ENCODE measurements around the gene TPCN2. TPM values are rescaled to one million over a fixed set of nuclear protein-coding genes. Genes with fewer than 3 reads are reported as not detected.

The TPCN2 gene
- polyA plus RNA-seq, 3 donors: 29.3 to 52.8 (median 31.5) TPM

GRCh38 chr11:69174841-69175240 is 126.1 kb downstream of the TPCN2 start:
- peaks cover 3 to 8% (median 5%) of the 10 kb centered on the region in 3 donors for H3K27me3 Mint-ChIP-seq (ENCODE audit: low read depth in 3 of 3)

DNA sequence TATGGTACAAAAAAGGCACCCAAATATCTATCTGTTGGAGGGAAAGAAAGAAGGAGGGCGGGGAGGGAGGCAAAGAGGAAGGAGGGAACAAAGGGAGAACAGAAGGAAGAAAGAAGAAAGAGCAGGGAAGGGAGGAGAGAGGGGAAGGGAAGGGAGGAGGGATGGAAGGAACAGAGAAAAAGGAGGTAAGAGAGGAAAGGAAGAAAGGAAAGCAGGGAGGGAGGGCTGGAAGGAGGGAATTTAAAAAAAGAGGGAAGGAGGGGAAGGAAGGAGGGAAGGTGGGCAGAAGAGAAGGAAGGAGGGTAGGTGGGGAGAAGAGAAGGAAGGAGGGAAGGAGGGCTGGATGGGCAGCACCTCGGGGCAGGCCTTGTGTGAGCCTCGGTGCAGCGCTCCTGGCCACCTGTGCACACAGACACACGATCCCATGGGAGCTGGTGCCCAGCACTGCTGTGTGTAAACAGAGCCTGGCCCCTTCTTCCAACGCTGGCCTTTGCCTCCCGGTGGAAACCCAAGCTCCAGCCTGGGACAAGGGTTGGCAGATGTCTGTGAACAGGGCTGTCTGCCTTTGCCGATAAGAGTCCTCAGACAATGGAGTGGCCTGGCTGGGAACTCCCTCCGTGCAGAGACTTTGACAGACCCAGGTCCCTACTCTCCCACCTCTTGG is 130.2 kb downstream of the TPCN2 start:
- H3K79me2 ChIP-seq (ENCODE audit: insufficient read depth, low read length): no peaks in the 10 kb centered on the region
- no peaks in the 10 kb centered on the region for H3K4me1 ChIP-seq (ENCODE audit: control insufficient read depth in 1 of 2, insufficient read depth in 2 of 2, low read length in 2 of 2)
- peaks cover 0 to 5% of the 10 kb centered on the region in 2 donors for H3K9me3 ChIP-seq (replicated peaks in 1 of 2; ENCODE audit: control insufficient read depth in 1 of 2, insufficient read depth in 1 of 2, low read length in 2 of 2)
- Mint-ChIP-seq H3K27ac (no peak overlapping the region), H3K27me3 (ENCODE audit: low read depth in 3 of 3) (peaks cover 4 to 8% (median 8%) of the 10 kb centered on the region in 3 donors), H3K4me1 (no peaks in the 10 kb centered on the region), H3K4me3 (no peak overlapping the region), H3K9me3 (peaks cover 3 to 14% (median 10%) of the 10 kb centered on the region in 7 donors), H3K36me3 (no peaks in the 10 kb centered on the region)
- peaks cover 0 to 3% of the 10 kb centered on the region in 2 donors for H3K27me3 ChIP-seq (ENCODE audit: control insufficient read depth in 2 of 2, insufficient read depth in 2 of 2, low read length in 2 of 2)
- H3K4me3 ChIP-seq (replicated peaks in 1 of 3; ENCODE audit: low read depth in 2 of 3, low read length in 3 of 3): no peak overlapping the region
- TF ChIP-seq CTCF (IDR thresholded peaks at IDR 0.05): no peak
- no peak overlapping the region for H2AFZ ChIP-seq (ENCODE audit: insufficient read depth, low read depth, low read length, poor library complexity, severe bottlenecking)
- no peak overlapping the region for H3K9ac ChIP-seq (ENCODE audit: insufficient read depth, low read length, poor library complexity, severe bottlenecking)
- no peak overlapping the region for H3K4me2 ChIP-seq (replicated peaks; ENCODE audit: extremely low read depth, low read length, poor library complexity, severe bottlenecking)
- no peak for DNase-seq
- 91% methylated on average over 9 of the region's 9 CpGs for WGBS (ENCODE audit: insufficient coverage)
- no peaks in the 10 kb centered on the region for H3K36me3 ChIP-seq (replicated peaks in 1 of 2; ENCODE audit: control insufficient read depth in 1 of 2, insufficient read depth in 2 of 2, low read length in 2 of 2)
- H3K27ac ChIP-seq (ENCODE audit: low read depth in 1 of 2, low read length in 2 of 2): no peak overlapping the region
- no peaks in the 10 kb centered on the region for H4K20me1 ChIP-seq (ENCODE audit: insufficient read depth, low read length)
- intact Hi-C loops (cut with micrococcal nuclease): no loop called here

More at GRCh38 chr11:69174841-69175240, 126.1 kb downstream of the TPCN2 start:
- Histone ChIP-seq H2AFZ (ENCODE audit: insufficient read depth, low read depth, low read length, poor library complexity, severe bottlenecking) (no peak overlapping the region), H3K36me3 (replicated peaks in 1 of 2; ENCODE audit: control insufficient read depth in 1 of 2, insufficient read depth in 2 of 2, low read length in 2 of 2) (no peaks in the 10 kb centered on the region), H3K9ac (ENCODE audit: insufficient read depth, low read length, poor library complexity, severe bottlenecking) (no peak overlapping the region), H3K27ac (ENCODE audit: low read depth in 1 of 2, low read length in 2 of 2) (no peak overlapping the region), H3K4me1 (ENCODE audit: control insufficient read depth in 1 of 2, insufficient read depth in 2 of 2, low read length in 2 of 2) (no peaks in the 10 kb centered on the region), H3K4me2 (replicated peaks; ENCODE audit: extremely low read depth, low read length, poor library complexity, severe bottlenecking) (no peak overlapping the region), H3K79me2 (ENCODE audit: insufficient read depth, low read length) (no peaks in the 10 kb centered on the region), H3K9me3 (replicated peaks in 1 of 2; ENCODE audit: control insufficient read depth in 1 of 2, insufficient read depth in 1 of 2, low read length in 2 of 2) (peaks cover 0 to 5% of the 10 kb centered on the region in 2 donors), H3K4me3 (replicated peaks in 1 of 3; ENCODE audit: low read depth in 2 of 3, low read length in 3 of 3) (no peak overlapping the region), H4K20me1 (ENCODE audit: insufficient read depth, low read length) (no peaks in the 10 kb centered on the region), H3K27me3 (ENCODE audit: control insufficient read depth in 2 of 2, insufficient read depth in 2 of 2, low read length in 2 of 2) (no peaks in the 10 kb centered on the region)
- no peak for DNase-seq
- H3K9me3 Mint-ChIP-seq: peaks cover 0 to 11% (median 4%) of the 10 kb centered on the region in 7 donors
- H3K4me3 Mint-ChIP-seq: no peak overlapping the region
- intact Hi-C loops (cut with micrococcal nuclease): no loop called here
- no peaks in the 10 kb centered on the region for H3K4me1 Mint-ChIP-seq
- no peak for TF ChIP-seq CTCF (IDR thresholded peaks at IDR 0.05)
- H3K27ac Mint-ChIP-seq: no peak overlapping the region
- WGBS (ENCODE audit: insufficient coverage): no CpG with 5 or more reads among the region's 2 CpGs
- H3K36me3 Mint-ChIP-seq: no peaks in the 10 kb centered on the region
